Stimulated activated CD4-positive, alpha-beta T cell treated with anti-CD3 and anti-CD28 coated beads, Interleukin-4, amount 100 ng/mL, for 48 hours (primary cell): ENCODE data around the gene TMEM14A.
"Not testable (repeated sequence)": the region's sequence is repeated elsewhere in the genome, so short reads cannot be mapped to it uniquely, and the experiment has no call there.

Experiments
- DNase-seq, 2 donors: peaks; one replicate each; pipeline ENCODE4 v3.0.0-alpha.2; 2020; ENCODE audit warnings: low read depth in 2 of 2

Gene TMEM14A

GRCh38 chr6:52696418-52696817, 25.5 kb downstream of the TMEM14A start:
- no peak for DNase-seq

DNA sequence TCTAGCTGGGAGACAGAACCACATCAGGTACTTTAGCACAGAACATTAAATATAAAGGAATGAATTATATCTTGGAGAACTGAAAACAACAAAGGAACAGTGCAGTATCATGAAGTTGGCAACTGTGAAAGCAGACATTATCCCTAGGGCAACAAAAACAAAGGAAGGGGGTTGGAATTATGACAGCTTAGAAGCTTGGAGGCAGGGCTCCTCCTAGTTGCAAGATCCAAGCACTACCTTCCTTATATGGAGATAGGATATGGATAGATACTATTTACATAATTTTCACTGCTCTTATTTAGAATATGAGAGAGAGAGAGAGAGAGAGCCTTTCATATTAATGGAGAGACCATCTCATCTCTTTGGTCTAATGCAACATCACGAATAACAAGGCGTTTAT, 27.0 kb downstream of the TMEM14A start:
- DNase-seq: no peak

DNA sequence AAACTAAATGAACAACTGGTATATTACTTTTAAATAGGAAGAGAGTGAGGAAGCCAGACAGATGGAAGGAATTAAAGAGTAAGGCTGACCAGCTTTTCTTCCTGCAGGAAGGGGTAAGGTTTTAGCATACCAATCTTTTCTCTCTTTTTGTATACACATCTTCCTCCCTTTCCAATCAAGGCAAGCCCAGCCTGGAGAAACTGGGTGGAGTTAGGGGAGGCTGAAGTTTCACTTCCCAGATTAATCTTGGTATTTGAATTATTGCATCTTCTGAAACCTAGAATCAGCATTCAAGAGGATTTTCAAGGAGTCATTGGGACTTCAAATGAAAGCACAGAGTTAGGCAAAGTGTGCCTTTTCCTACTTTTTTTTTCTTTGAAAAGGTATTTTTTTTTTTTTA, 33.1 kb downstream of the TMEM14A start:
- no peak for DNase-seq

DNA sequence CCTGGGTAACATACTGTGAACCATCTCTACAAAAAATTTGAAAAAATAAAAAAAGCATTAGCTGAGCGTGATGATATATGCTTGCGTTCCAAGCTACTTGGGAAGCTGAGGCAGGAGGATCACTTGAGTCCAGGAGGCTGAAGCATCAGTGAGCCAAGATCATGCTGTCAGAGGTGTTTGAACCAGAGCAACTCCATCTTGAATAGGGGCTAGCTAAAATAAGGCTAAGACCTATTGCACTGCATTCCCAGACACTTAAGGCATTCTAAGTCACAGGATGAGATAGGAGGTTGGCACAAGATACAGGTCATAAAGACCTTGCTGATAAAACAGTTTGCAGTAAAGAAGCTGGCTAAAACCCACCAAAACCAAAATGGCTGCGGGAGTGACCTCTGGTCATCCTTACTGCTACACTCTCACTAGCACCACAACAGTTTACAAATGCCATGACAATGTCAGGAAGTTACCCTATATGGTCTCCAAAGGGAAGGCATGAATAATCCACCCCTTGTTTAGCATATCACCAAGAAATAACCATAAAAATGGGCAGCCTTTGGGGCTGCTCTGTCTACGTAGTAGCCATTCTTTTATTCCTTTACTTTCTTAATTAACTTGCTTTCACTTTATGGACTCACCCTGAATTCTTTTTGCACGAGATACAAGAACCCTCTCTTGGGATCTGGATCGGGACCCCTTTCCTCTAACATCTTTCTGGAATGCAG, 34.0 kb downstream of the TMEM14A start:
- not testable (repeated sequence) for DNase-seq

DNA sequence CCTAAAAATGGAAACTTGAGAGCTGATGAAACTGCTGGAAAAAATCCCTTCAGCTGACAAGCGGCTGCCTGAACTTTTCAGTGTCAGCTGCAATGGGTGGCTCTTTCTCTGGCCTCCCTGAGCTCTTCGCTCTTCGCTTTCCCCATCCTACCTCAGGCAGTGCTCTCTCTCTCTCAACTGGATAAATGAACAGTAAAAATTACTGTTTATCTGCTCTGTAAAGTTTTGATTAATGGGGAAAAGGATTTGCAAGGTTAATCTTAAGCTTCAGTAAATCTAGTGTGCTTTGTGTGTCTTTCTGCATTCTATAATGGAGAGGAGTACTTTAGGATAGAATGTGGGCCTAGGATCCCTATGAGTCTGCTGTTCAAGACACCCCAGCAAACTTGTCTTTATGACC, 35.1 kb downstream of the TMEM14A start:
- no peak for DNase-seq

GRCh38 chr6:52707963-52708680, 37.2 kb downstream of the TMEM14A start:
- DNase-seq: no peak

- no peak for DNase-seq
Observed at GRCh38 chr6:52712136-52712535, 41.2 kb downstream of the TMEM14A start.

DNA sequence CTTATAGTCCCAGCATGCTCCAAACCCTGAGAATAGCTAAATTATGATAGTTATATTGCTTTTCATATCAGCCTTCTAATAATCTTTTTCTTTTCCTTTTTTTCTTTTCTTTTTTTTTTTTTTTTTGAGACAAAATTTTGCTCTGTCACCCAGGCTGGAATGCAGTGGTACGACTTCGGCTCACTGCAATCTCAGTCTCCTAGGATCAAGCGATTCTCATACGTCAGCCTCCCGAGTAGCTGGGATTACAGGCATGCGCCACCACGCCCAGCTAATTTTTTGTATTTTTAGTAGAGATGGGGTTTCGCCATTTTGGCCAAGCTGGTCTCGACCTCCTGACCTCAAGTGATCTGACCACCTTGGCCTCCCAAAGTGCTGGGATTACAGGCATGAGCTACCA, 43.8 kb downstream of the TMEM14A start:
- not testable (repeated sequence) for DNase-seq

GRCh38 chr6:52718550-52718949, 47.6 kb downstream of the TMEM14A start:
- DNase-seq: no peak

- no peak for DNase-seq
Observed at GRCh38 chr6:52720321-52720720, 49.4 kb downstream of the TMEM14A start.

- DNase-seq: no peak
Observed at GRCh38 chr6:52724042-52724405, 53.1 kb downstream of the TMEM14A start.

DNA sequence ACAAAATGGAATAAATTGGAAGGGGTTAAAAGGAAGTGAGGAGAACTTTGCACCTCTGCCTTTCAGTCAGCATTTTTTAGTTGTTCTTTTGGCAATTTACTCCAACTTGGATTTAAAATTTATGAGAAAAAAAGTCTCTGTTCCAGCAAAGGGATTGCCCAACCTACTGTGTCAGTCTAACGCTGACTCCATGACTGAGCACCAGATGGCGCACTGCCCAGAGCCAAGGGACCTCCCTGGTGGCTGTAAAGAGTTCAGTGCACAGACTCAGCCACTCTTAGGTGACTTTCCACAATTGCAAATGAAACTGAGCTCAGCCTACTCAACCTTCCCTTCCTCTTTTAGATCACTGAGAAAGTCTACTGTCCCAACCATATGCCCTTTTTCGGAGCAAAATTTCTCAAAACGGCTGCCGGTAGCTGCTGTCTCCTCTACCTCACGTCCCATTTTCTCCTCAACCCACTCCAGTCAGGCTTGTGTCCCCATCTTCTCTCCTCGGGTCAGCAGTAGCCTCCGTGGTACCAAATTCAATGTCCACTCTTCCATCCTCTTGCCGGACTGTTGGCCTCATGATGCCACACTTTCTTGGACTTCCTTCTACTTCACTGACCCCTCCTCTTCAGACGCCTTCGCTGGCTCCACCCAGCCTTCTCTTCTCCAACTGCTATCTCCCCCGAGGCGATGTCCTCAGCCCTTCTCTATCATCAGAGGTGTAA, 53.7 kb downstream of the TMEM14A start:
- DNase-seq: peak; percentile 43 to 56

- DNase-seq: no peak
Observed at GRCh38 chr6:52725143-52725534, 54.2 kb downstream of the TMEM14A start.

- no peak for DNase-seq
Observed at GRCh38 chr6:52725535-52726192, 54.8 kb downstream of the TMEM14A start.

DNA sequence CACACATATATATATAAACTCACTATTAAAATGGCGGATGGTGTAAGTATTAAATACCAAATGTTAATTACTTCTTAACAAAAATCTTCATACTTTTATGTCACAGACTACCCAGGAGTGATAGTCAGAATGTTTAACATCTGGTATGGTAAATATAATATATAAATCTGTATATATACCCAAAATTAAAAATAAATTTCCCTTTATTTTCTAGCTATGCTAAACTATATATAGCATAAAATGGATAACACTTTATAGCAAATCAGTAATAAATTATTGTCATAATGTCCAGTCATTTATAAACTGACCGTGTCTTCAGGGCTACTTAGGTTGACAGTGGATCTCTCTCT, 55.3 kb downstream of the TMEM14A start:
- DNase-seq: no peak

- DNase-seq: no peak
Observed at GRCh38 chr6:52726741-52727535, 56.0 kb downstream of the TMEM14A start.

GRCh38 chr6:52727908-52728307, 57.0 kb downstream of the TMEM14A start:
- no peak for DNase-seq

DNA sequence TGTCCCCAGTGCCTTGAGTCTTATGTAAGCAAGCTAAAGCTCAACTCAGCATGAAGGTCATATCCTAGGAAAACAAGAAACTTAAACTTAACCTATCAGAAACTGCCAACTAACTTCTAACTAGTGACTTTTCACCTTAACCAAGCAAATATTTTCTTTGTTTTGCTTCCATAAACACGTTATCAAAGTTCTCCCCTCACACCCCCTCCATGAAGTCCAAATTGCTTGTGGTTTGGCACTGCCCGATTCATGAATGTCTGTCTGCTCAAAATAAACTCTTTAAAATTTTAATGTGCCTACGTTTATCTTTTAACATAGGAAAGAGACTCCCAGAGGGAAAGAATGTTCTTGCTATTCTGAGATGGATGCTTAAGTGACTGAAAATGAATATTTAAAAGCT, 57.5 kb downstream of the TMEM14A start:
- no peak for DNase-seq

DNA sequence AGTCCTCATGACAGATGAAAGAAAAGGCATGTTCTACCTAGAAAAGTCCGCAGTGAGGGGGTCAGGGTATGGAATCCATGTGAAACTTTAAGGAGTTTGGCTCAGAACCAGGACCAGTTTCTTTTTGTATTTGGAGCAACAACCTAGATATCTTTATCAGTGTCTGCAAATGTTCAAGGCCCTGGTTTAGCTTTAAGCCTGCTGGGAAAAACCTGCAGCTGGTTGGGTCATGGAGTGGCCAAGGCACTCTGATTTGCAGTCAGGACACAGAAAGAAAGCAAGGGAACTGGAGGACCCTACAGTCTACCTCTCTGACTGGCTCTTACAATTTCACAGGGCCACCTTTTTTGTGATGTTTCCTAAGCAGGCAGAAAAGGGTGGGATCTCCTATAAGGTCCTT, 58.7 kb downstream of the TMEM14A start:
- no peak for DNase-seq

DNA sequence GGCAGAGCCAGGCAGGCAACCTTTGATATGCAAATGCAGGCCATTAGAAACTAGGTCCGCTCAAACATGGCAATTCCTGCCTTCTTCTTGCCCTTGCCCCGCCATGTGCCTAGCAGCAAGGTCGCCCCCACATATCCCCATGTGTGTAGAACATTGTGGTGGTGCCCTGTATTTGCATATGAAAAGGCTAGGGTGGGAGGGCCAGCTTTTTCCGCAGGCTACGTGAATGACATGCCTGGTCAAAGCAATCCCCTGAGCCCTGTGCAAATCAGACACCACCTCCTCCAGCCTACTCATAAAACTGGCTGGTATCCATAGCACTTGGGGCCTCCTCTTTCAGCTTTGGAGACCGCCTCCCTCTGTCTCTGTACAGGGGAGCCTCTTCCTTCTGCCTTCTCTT, 60.8 kb downstream of the TMEM14A start:
- DNase-seq: no peak

GRCh38 chr6:52733172-52733571, 62.3 kb downstream of the TMEM14A start:
- DNase-seq: no peak

DNA sequence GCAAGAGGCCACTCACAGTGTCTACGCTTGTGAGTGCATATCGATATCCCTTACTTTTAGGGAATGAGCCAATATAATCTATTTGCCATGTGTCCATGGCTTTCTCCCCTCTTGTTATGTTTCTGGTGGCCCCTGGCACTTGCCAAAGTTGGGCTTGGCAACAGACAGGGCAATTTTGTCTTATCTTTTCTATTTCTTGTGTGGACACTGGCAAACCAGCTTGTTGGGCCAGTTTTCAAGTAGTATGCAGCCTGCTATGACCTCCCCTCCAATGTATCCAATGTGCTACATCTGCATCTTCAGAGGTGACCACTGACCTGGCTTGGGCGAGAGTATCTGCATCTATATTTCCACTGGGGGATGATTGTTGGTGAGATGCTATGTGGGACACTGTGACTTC, 63.2 kb downstream of the TMEM14A start:
- DNase-seq: no peak
